ENCODE measurements around the gene DVL2. TPM values are rescaled to one million over a fixed set of nuclear protein-coding genes. Genes with fewer than 3 reads are reported as not detected.
A peak's percentile ranks its signal among the peaks of the same experiment; 100 is the strongest.

Gene DVL2
- total RNA-seq (2014; rRNA removed) (36.9 and 65.7 TPM in 2 replicates), Bru-seq, nascent RNA (percentile 60 among the genes with signal in this experiment), BruChase-seq, experiment 1, labeled RNA remaining after a 6-hour chase (percentile 90 among the genes with signal in this experiment), BruChase-seq, experiment 2, labeled RNA remaining after a 2-hour chase (percentile 85 among the genes with signal in this experiment)
- long read RNA-seq, transcript DVL2-201 (15 exons, 3,018 nt), result major isoform, 49 of 130 reads
- long read RNA-seq, partial matches to known transcripts, result 34 of 130 reads
- long read RNA-seq, other reads (novel, unspliced or antisense), result 45 of 130 reads

- Histone ChIP-seq H4K20me1 (ENCODE audit: low read length) (peaks cover 8% of the 10 kb centered on the region; the same call in 1 of the 2 replicates), H3K27ac (ENCODE audit: low read length) (peak within 1 kb of the TSS; percentile 64), H3K4me2 (ENCODE audit: low read length) (peak within 1 kb of the TSS; percentile 83), H3K79me2 (ENCODE audit: low read length) (peaks cover 71% of the 10 kb centered on the region), H3K27me3 (ENCODE audit: low read length) (no peaks in the 10 kb centered on the region), H3K9me2 (replicated peaks; ENCODE audit: low read length) (no peaks in the 10 kb centered on the region), H3F3A (ENCODE audit: low read length, unreplicated experiment) (peaks cover 8% of the 10 kb centered on the region), H3K36me3 (ENCODE audit: low read depth, low read length) (peaks cover 13% of the 10 kb centered on the region; the same call in 1 of the 2 replicates), H3K4me1 (ENCODE audit: insufficient read depth, low read length) (peaks cover 33% of the 10 kb centered on the region), H3K9me3 (ENCODE audit: low read length) (no peaks in the 10 kb centered on the region), H3K4me3 (ENCODE audit: low read length) (peak within 1 kb of the TSS; percentile 89), H2AFZ (ENCODE audit: low read length) (peak within 1 kb of the TSS; percentile 82), H3K9ac (ENCODE audit: low read length) (peak within 1 kb of the TSS; percentile 88)
- ATAC-seq (peak; percentile 48), DNase-seq (peak; percentile 87)
- intact Hi-C loops (cut with micrococcal nuclease), result loop anchor here (2.0 kb wide), 1 partner anchor 14 kb away; no protein-coding TSS in a partner anchor
- POLR2A ChIA-PET (ENCODE audit: unreplicated experiment), result no interaction called here
- TF ChIP-seq EZH2phosphoT487 (IDR thresholded peaks at IDR 0.05; ENCODE audit: borderline replicate concordance, low read length) (no peak), EZH2 (IDR thresholded peaks at IDR 0.05; ENCODE audit: low read length, unreplicated experiment) (no peak), CTCF (conservative IDR thresholded peaks at IDR 0.05; ENCODE audit: low read depth, low read length) (no peak)
- CTCF ChIA-PET, result no interaction called here
- BruUV-seq (replicated peaks), result no TSS peak
Observed at GRCh38 chr17:7234083-7234951, at the start of gene DVL2. Gene DVL2 (minus strand): TSS chr17:7234517. CDS start chr17:7234262, 255 bp downstream.

GRCh38 chr17:7283471-7284216, 49.3 kb upstream of the DVL2 start:
- no peaks in the 10 kb centered on the region for H3K9me3 ChIP-seq (ENCODE audit: low read length)
- no TSS peak for BruUV-seq (replicated peaks)
- ATAC-seq, result no peak
- H3K36me3 ChIP-seq (ENCODE audit: low read depth, low read length), result no peaks in the 10 kb centered on the region
- POLR2A ChIA-PET (ENCODE audit: unreplicated experiment), result no interaction called here
- H2AFZ ChIP-seq (ENCODE audit: low read length), result no peak overlapping the region
- no peaks in the 10 kb centered on the region for H3K27me3 ChIP-seq (ENCODE audit: low read length)
- no peaks in the 10 kb centered on the region for H3K79me2 ChIP-seq (ENCODE audit: low read length)
- H3K27ac ChIP-seq (ENCODE audit: low read length), result no peak overlapping the region
- H3K4me1 ChIP-seq (ENCODE audit: insufficient read depth, low read length), result peaks cover 10% of the 10 kb centered on the region
- H3K4me3 ChIP-seq (ENCODE audit: low read length), result no peak overlapping the region
- H3K9ac ChIP-seq (ENCODE audit: low read length), result no peak overlapping the region
- no peak for DNase-seq
- intact Hi-C loops (cut with micrococcal nuclease), result no loop called here
- CTCF ChIA-PET, result no interaction called here
- H3F3A ChIP-seq (ENCODE audit: low read length, unreplicated experiment), result no peaks in the 10 kb centered on the region
- H3K4me2 ChIP-seq (ENCODE audit: low read length), result no peak overlapping the region
- no peak for TF ChIP-seq CTCF (conservative IDR thresholded peaks at IDR 0.05; ENCODE audit: low read depth, low read length)
- no peak for TF ChIP-seq EZH2phosphoT487 (IDR thresholded peaks at IDR 0.05; ENCODE audit: borderline replicate concordance, low read length)
- TF ChIP-seq EZH2 (IDR thresholded peaks at IDR 0.05; ENCODE audit: low read length, unreplicated experiment), result no peak
- H4K20me1 ChIP-seq (ENCODE audit: low read length), result no peaks in the 10 kb centered on the region
- H3K9me2 ChIP-seq (replicated peaks; ENCODE audit: low read length), result no peaks in the 10 kb centered on the region

Measured in PC-3 (cell line).